ENCODE data around the gene TMC1. TPM values are rescaled to one million over a fixed set of nuclear protein-coding genes. Genes with fewer than 3 reads are reported as not detected.

The TMC1 gene
- total and polyA plus RNA-seq, 12 donors = 0.01 to 0.67 (median 0.43) TPM; not detected in 6

GRCh38 chr9:72814083-72814597, 292.7 kb downstream of the TMC1 start:
- WGBS, 2 donors = 72 to 78% methylated on average over 7 of the region's 7 CpGs
- Histone ChIP-seq H3K36me3 (no peaks in the 10 kb centered on the region), H3K4me3 (no peak overlapping the region), H3K9me3 (no peaks in the 10 kb centered on the region), H3K27me3 (no peaks in the 10 kb centered on the region), H3K27ac (no peak overlapping the region), H3K4me1 (no peaks in the 10 kb centered on the region)
- DNase-seq (no peak), ATAC-seq (no peak)
- TF ChIP-seq CTCF (IDR thresholded peaks at IDR 0.05) = no peak
- intact Hi-C loops (cut with DNase I) = loop anchor here in 3 of 10 donors (10.0 kb wide), 3 partner anchors 219 to 769 kb away; no protein-coding TSS in a partner anchor

- ATAC-seq (no peak), DNase-seq (no peak)
- intact Hi-C loops (cut with DNase I) = loop anchor here in 3 of 10 donors (10.0 kb wide), 3 partner anchors 222 to 772 kb away; no protein-coding TSS in a partner anchor
- no peaks in the 10 kb centered on the region for H3K4me1 ChIP-seq
- no peaks in the 10 kb centered on the region for H3K9me3 ChIP-seq
- TF ChIP-seq CTCF (IDR thresholded peaks at IDR 0.05) = no peak
- H3K4me3 ChIP-seq = no peak overlapping the region
- H3K27me3 ChIP-seq = no peaks in the 10 kb centered on the region
- no peaks in the 10 kb centered on the region for H3K36me3 ChIP-seq
- WGBS, 2 donors = 95% methylated on average over 8 of the region's 8 CpGs
- no peak overlapping the region for H3K27ac ChIP-seq
Observed at GRCh38 chr9:72816666-72817065, 295.3 kb downstream of the TMC1 start.

DNA sequence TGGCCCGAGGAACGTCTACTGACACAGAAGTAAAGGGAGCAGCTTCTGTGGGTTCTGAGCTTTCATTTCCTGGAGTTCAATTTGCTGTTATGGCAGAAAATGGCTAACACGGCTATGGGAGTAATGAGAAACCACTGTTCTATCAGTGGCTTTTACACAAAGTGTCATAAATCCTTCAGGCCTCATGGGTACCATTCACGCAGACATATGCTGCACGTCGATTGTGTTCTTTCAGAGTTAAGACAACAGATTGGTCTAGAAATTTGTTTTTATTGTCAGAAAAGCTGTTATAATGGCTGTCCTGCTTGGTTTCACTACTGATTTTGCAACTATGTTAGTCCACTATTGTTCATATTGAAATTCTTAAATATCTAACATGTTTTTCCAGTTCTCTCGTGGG, 296.0 kb downstream of the TMC1 start:
- WGBS, 2 donors = 78 to 81% methylated on average over 7 of the region's 7 CpGs
- H3K4me3 ChIP-seq = no peak overlapping the region
- DNase-seq (no peak), ATAC-seq (no peak)
- no peaks in the 10 kb centered on the region for H3K27me3 ChIP-seq
- H3K27ac ChIP-seq = no peak overlapping the region
- intact Hi-C loops (cut with DNase I) = loop anchor here in 3 of 10 donors (10.0 kb wide), 3 partner anchors 223 to 773 kb away; no protein-coding TSS in a partner anchor
- no peaks in the 10 kb centered on the region for H3K9me3 ChIP-seq
- no peaks in the 10 kb centered on the region for H3K4me1 ChIP-seq
- TF ChIP-seq CTCF (IDR thresholded peaks at IDR 0.05) = no peak
- H3K36me3 ChIP-seq = no peaks in the 10 kb centered on the region

DNA sequence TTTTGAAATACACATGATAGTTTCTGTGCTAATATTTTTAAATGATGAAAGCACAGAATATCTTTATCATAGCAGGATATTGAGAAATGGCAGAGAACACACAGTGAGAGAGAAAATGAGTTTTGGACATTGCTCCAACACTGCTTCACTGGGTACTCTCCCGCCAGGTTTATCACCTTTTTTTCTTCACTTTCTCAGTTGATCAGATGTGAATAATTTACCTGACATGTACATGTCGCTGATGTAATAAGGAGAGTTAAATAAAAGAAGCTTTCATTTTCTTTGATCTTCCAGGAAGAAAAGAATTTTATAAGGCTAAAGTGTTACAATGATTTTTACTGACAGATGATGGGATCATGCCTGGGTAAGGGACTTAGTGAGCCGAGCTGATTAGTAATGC, 297.0 kb downstream of the TMC1 start:
- intact Hi-C loops (cut with DNase I) = loop anchor here in 3 of 10 donors (10.0 kb wide), 3 partner anchors 224 to 774 kb away; no protein-coding TSS in a partner anchor
- H3K4me1 ChIP-seq = no peaks in the 10 kb centered on the region
- WGBS, 2 donors = 94% methylated on average over 3 of the region's 3 CpGs
- H3K27me3 ChIP-seq = no peaks in the 10 kb centered on the region
- no peaks in the 10 kb centered on the region for H3K9me3 ChIP-seq
- no peak for DNase-seq
- no peak for ATAC-seq
- no peak overlapping the region for H3K4me3 ChIP-seq
- no peak overlapping the region for H3K27ac ChIP-seq
- H3K36me3 ChIP-seq = no peaks in the 10 kb centered on the region
- TF ChIP-seq CTCF (IDR thresholded peaks at IDR 0.05) = no peak
